Measurements from ENCODE around the gene KLK10.
"Not testable (repeated sequence)": the region's sequence is repeated elsewhere in the genome, so short reads cannot be mapped to it uniquely, and the experiment has no call there.

The KLK10 gene

DNA sequence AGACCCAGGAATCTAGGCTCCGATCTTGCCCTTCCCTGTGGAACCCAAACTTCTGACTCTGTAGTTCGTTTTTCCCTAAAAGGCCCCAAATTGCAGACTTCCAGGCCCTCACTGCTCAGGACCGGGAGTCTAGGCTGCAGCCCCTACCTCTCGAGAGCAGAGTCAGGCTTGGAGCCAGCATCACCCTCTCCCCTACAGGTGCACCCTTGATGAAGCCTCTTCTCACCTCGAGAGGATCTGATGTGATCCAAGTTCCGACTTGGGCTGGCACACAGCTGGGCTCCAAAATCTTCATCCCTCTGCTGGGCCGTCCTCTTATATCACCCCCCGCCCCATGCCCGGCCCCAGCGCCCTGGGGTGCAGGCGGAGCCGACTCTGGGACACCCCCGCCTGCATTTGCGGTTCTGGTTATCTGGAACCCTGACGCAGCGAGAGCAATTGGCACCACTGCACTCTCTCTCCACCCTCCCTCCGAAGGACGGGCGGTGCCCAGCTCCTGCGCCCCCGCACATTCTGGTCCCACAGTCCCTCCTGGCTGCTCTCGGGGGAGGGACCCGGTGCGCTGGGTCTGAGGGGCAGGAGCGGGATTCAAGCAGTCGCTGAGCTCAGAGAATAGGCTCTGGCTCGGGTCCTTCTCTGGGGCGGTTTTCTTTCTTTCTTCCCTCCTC is 35.8 kb downstream of the KLK10 start, which contains the start of gene KLK7:
TSS of gene KLK7 (minus strand) at position 293 of the 668 bp plus-strand sequence. CDS start 1,518 bp downstream, outside the sequence.
- Mint-ChIP-seq H3K27ac (ENCODE audit: low read depth) (no peak within 1 kb of the TSS), H3K36me3 (ENCODE audit: insufficient read depth) (no peaks in the 10 kb centered on the region), H3K4me1 (no peaks in the 10 kb centered on the region), H3K27me3 (peaks cover 85% of the 10 kb centered on the region), H3K9me3 (no peaks in the 10 kb centered on the region), H3K4me3 (no peak within 1 kb of the TSS)
- ATAC-seq (replicated peaks; ENCODE audit: extremely low read depth, poor library complexity, severe bottlenecking) = no peak
- DNase-seq (ENCODE audit: low spot score in 2 of 2) = no peak

DNA sequence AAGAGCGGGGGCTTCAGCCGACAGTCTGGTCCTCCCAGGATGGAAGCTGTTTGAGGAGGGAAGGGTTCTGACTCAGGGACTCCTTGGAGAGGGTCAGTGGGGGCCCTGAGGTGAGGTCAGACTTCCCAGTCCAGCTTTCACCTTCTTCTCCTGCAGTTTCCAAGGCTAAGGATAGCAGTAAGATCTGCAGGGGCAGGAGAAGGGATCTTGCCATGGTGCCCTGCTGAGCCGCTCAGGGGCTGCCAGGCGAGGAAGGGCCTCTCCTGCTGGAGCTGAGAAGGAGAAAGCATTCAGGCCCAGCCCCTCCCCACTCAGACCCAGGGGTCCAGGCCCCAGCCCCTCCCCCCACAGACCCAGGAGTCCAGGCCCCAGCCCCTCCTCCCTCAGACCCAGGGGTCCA is 37.3 kb downstream of the KLK10 start:
- Mint-ChIP-seq H3K36me3 (ENCODE audit: insufficient read depth) (no peaks in the 10 kb centered on the region), H3K4me3 (no peak overlapping the region), H3K27ac (ENCODE audit: low read depth) (no peak overlapping the region), H3K27me3 (peaks cover 84% of the 10 kb centered on the region), H3K9me3 (no peaks in the 10 kb centered on the region), H3K4me1 (no peaks in the 10 kb centered on the region)
- DNase-seq (ENCODE audit: low spot score in 2 of 2) (no peak), ATAC-seq (replicated peaks; ENCODE audit: extremely low read depth, poor library complexity, severe bottlenecking) (no peak)

DNA sequence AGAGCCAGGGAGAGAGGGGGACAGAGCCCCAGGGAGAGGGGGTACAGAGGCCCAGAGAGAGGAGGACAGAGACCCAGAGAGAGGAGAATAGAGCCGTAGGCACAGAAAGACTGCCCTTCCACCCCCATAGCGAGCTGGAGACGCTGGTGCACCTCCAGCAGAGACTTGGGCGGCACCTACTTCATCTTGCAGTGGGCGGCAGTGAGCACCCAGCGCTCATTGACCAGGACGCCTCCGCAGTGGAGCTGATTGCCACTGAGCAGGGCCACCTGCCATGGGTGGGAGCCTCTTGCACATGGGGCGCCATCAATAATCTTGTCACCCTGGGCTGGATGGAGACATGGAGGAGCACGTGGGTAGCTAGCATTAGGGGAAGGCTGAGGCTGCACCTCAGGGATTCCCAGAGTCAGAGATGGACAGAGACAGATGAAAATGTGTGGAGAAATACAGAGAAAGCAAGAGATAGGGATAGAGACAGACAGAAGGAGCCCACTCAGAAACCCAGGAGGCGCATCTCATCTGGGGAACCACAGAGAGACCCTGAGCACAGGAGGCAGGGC is 37.8 kb downstream of the KLK10 start:
- DNase-seq (ENCODE audit: low spot score in 2 of 2) = no peak
- Mint-ChIP-seq H3K4me3 (no peak overlapping the region), H3K9me3 (no peaks in the 10 kb centered on the region), H3K4me1 (no peaks in the 10 kb centered on the region), H3K36me3 (ENCODE audit: insufficient read depth) (no peaks in the 10 kb centered on the region), H3K27me3 (peaks cover 81% of the 10 kb centered on the region), H3K27ac (ENCODE audit: low read depth) (no peak overlapping the region)
- no peak for ATAC-seq (replicated peaks; ENCODE audit: extremely low read depth, poor library complexity, severe bottlenecking)

DNA sequence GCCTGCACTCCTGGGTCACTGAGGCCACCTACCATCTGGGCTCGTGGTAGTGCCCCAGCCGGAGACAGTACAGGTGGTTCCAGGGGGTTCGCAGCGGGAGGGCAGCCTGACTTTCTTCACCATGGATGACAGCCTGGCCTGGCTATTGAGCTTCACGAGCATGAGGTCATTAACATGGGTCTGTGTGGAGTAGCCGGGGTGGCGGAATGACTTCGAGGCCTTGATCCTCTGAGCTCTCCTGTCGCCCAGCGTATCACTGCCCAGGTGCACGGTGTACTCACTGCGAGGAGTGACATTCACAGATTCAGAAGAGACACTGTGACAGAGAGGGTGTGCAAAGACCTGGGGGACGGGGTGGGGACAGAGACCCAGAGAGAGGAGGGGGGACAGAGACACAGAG is 39.3 kb downstream of the KLK10 start:
- Mint-ChIP-seq H3K4me1 (peaks cover 7% of the 10 kb centered on the region), H3K36me3 (ENCODE audit: insufficient read depth) (no peaks in the 10 kb centered on the region), H3K27me3 (peaks cover 79% of the 10 kb centered on the region), H3K9me3 (no peaks in the 10 kb centered on the region), H3K27ac (ENCODE audit: low read depth) (no peak overlapping the region), H3K4me3 (no peak overlapping the region)
- DNase-seq (ENCODE audit: low spot score in 2 of 2) (no peak), ATAC-seq (replicated peaks; ENCODE audit: extremely low read depth, poor library complexity, severe bottlenecking) (no peak)

DNA sequence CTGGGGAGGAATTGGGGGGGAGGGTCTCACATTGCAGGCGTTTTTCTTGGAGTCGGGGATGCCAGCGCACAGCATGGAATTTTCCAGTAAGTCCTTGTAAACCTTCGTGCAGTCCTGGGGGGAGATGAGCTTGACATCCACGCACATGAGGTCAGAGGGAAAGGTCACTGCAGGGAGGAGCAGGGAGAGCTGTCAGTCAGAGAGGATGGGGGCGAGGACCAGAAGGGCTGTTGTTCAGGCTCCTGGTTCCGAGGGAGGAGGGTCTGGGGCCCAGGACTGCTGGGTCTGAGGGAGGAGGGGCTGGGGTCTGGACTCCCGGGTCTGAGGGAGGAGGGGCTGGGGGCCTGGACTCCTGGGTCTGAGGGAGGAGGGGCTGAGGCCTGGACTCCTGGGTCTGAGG is 39.8 kb downstream of the KLK10 start:
- Mint-ChIP-seq H3K4me3 (no peak overlapping the region), H3K4me1 (peaks cover 7% of the 10 kb centered on the region), H3K36me3 (ENCODE audit: insufficient read depth) (no peaks in the 10 kb centered on the region), H3K27ac (ENCODE audit: low read depth) (no peak overlapping the region), H3K9me3 (no peaks in the 10 kb centered on the region), H3K27me3 (peaks cover 75% of the 10 kb centered on the region)
- ATAC-seq (replicated peaks; ENCODE audit: extremely low read depth, poor library complexity, severe bottlenecking) (no peak), DNase-seq (ENCODE audit: low spot score in 2 of 2) (no peak)

GRCh38 chr19:50978772-50979390 is 40.6 kb downstream of the KLK10 start:
- peaks cover 66% of the 10 kb centered on the region for H3K27me3 Mint-ChIP-seq

DNA sequence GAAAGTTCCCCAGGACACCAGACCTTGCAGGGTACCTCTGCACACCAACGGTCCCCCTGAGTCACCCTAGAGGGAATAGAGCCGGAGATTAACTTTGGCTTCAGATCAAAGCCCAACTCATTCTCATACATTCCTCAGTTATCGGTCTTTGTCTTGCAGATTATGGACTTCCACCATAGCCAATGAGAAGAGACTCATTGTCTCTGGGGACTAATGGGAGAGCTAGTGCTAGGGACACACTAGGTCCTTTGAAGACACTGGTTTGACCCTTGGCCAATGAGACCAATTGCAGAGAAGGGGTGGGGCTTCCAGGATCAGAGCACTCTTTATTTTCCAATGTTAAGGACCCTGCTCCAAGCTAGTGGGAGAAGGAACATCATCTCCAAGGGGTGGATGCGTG is 41.9 kb downstream of the KLK10 start:
- Mint-ChIP-seq H3K27me3 (peaks cover 72% of the 10 kb centered on the region), H3K4me3 (no peak overlapping the region), H3K9me3 (no peaks in the 10 kb centered on the region)

More at GRCh38 chr19:50978772-50979390, 40.6 kb downstream of the KLK10 start:
- ATAC-seq (replicated peaks; ENCODE audit: extremely low read depth, poor library complexity, severe bottlenecking) (no peak), DNase-seq (ENCODE audit: low spot score in 2 of 2) (no peak)
- Mint-ChIP-seq H3K4me3 (no peak overlapping the region), H3K27ac (ENCODE audit: low read depth) (no peak overlapping the region), H3K36me3 (ENCODE audit: insufficient read depth) (no peaks in the 10 kb centered on the region), H3K9me3 (no peaks in the 10 kb centered on the region), H3K4me1 (peaks cover 7% of the 10 kb centered on the region)

GRCh38 chr19:50975766-50976165 is 43.7 kb downstream of the KLK10 start:
- H3K9me3 Mint-ChIP-seq = no peaks in the 10 kb centered on the region
- ATAC-seq (replicated peaks; ENCODE audit: extremely low read depth, poor library complexity, severe bottlenecking) (no peak), DNase-seq (ENCODE audit: low spot score in 2 of 2) (no peak)
- no peak overlapping the region for H3K27ac Mint-ChIP-seq (ENCODE audit: low read depth)
- H3K4me3 Mint-ChIP-seq = no peak overlapping the region
- no peaks in the 10 kb centered on the region for H3K36me3 Mint-ChIP-seq (ENCODE audit: insufficient read depth)
- H3K4me1 Mint-ChIP-seq = peaks cover 7% of the 10 kb centered on the region
- peaks cover 75% of the 10 kb centered on the region for H3K27me3 Mint-ChIP-seq

More for the DNA sequence above, 41.9 kb downstream of the KLK10 start:
- H3K36me3 Mint-ChIP-seq (ENCODE audit: insufficient read depth) = no peaks in the 10 kb centered on the region
- no peak for ATAC-seq (replicated peaks; ENCODE audit: extremely low read depth, poor library complexity, severe bottlenecking)
- no peak overlapping the region for H3K27ac Mint-ChIP-seq (ENCODE audit: low read depth)
- H3K4me1 Mint-ChIP-seq = peaks cover 7% of the 10 kb centered on the region
- DNase-seq (ENCODE audit: low spot score in 2 of 2) = no peak

- no peak overlapping the region for H3K27ac Mint-ChIP-seq (ENCODE audit: low read depth)
- H3K36me3 Mint-ChIP-seq (ENCODE audit: insufficient read depth) = no peaks in the 10 kb centered on the region
- ATAC-seq (replicated peaks; ENCODE audit: extremely low read depth, poor library complexity, severe bottlenecking) = no peak
- no peak overlapping the region for H3K4me3 Mint-ChIP-seq
- no peaks in the 10 kb centered on the region for H3K9me3 Mint-ChIP-seq
- H3K27me3 Mint-ChIP-seq = peaks cover 75% of the 10 kb centered on the region
- DNase-seq (ENCODE audit: low spot score in 2 of 2) = no peak
- H3K4me1 Mint-ChIP-seq = peaks cover 7% of the 10 kb centered on the region
Measured at GRCh38 chr19:50974702-50975556, 44.6 kb downstream of the KLK10 start.

DNA sequence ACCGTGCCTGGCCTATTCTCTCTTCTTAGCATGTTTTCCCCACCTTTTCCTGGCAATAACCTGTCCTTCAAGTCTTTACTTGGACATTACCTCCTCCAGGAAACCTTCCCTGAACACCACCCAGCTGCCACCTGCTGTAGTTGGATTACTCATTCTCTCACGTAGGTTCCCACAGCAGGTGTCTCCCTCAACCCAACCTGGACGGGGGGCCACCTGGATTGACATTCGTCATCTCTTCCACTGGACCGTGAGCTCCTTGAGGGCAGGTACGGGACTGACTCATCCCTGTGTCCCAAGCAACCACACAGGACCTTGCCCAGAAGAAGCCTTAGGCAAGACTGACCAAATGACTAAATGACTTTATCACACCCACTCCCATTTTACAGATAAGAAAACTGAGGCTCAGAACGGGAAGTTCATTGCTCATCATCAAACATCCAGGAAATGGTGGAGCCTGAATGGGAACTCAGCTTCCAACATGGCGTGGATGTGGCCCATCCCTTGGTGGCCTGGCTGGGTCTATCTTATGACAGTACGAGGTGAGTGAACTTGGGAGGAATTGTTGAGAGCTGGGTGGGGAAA is 46.6 kb downstream of the KLK10 start:
- Mint-ChIP-seq H3K27ac (ENCODE audit: low read depth) (no peak overlapping the region), H3K36me3 (ENCODE audit: insufficient read depth) (no peaks in the 10 kb centered on the region), H3K9me3 (no peaks in the 10 kb centered on the region), H3K27me3 (peaks cover 69% of the 10 kb centered on the region), H3K4me3 (no peak overlapping the region), H3K4me1 (peaks cover 7% of the 10 kb centered on the region)
- DNase-seq (ENCODE audit: low spot score in 2 of 2) = no peak
- ATAC-seq (replicated peaks; ENCODE audit: extremely low read depth, poor library complexity, severe bottlenecking) = no peak

GRCh38 chr19:50969810-50970209 is 49.7 kb downstream of the KLK10 start:
- H3K9me3 Mint-ChIP-seq; H3K4me3 Mint-ChIP-seq; H3K27ac Mint-ChIP-seq (ENCODE audit: low read depth); H3K4me1 Mint-ChIP-seq; H3K36me3 Mint-ChIP-seq (ENCODE audit: insufficient read depth); ATAC-seq (replicated peaks; ENCODE audit: extremely low read depth, poor library complexity, severe bottlenecking); DNase-seq (ENCODE audit: low spot score in 2 of 2): not testable (repeated sequence)
- peaks cover 76% of the 10 kb centered on the region for H3K27me3 Mint-ChIP-seq

DNA sequence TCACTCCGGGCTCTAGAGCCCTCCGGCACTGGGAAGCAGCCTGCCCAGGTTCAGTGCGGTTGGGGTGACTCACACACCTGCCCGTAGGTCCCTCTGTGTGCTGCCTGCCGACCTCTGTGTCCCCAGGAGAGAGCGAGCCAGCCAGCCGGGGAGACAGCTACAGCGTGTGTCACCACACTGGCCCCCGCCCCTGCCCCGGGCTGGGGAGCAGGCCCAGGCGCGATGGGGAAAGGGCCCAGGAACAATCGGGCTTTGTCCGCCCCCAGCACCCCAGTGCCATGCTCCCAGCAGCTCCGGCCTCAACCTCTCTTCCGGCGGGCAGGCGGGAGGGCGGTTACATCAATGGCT is 50.1 kb downstream of the KLK10 start, which contains the start of gene KLK6:
TSS of gene KLK6 (minus strand) at position 179 of the 348 bp plus-strand sequence. CDS start 1,487 bp downstream, outside the sequence.
- H3K27me3 Mint-ChIP-seq = peaks cover 80% of the 10 kb centered on the region
- no peaks in the 10 kb centered on the region for H3K9me3 Mint-ChIP-seq
- no peaks in the 10 kb centered on the region for H3K36me3 Mint-ChIP-seq (ENCODE audit: insufficient read depth)
- ATAC-seq (replicated peaks; ENCODE audit: extremely low read depth, poor library complexity, severe bottlenecking) (no peak), DNase-seq (ENCODE audit: low spot score in 2 of 2) (no peak)
- no peaks in the 10 kb centered on the region for H3K4me1 Mint-ChIP-seq
- H3K4me3 Mint-ChIP-seq = no peak within 1 kb of the TSS
- no peak within 1 kb of the TSS for H3K27ac Mint-ChIP-seq (ENCODE audit: low read depth)

Measured in central memory CD8-positive, alpha-beta T cell (primary cell).